HEK293 (cell line): ENCODE results near the gene ABHD12.

ENCODE experiments used
- CTCF ChIA-PET: fragments of 350-600 bp; formaldehyde crosslinking; extraction: SDS; loops from one replicate; lab custom pipeline; 2021; ENCODE audit warnings: antibody characterized with exemption; lab: Yijun Ruan, JAX
- POLR2A ChIA-PET: fragments of 300-600 bp; formaldehyde crosslinking; extraction: SDS; loops from one replicate; lab custom pipeline; 2020; ENCODE audit warnings: antibody characterized with exemption, inconsistent platforms; lab: Yijun Ruan, JAX
- H3K27ac ChIP-seq: fragments of 200-500 bp; sonication (Bioruptor generic); 2 replicates; pipeline ENCODE4 v1.5.1; 2014; ENCODE audit warnings: low read depth, low read length, control low read depth, inconsistent platforms; ENCODE audit errors: extremely low read depth
- H3K36me3 ChIP-seq, 2 experiments: fragments of 200-500 bp in 1 of 2; sonication (Bioruptor generic) in 1 of 2; 1 replicate in 1 of 2; 2 replicates in 1 of 2; pipeline ENCODE4 v1.5.1; 2014 to 2017; ENCODE audit warnings: inconsistent platforms in 2 of 2, low read length in 2 of 2; ENCODE audit not compliant: control insufficient read depth in 2 of 2, insufficient read depth in 1 of 2
- H3K4me1 ChIP-seq: fragments of 200-500 bp; sonication (Bioruptor generic); 2 replicates; pipeline ENCODE4 v1.5.1; 2014; ENCODE audit warnings: mild to moderate bottlenecking, low read length, inconsistent platforms; ENCODE audit not compliant: control insufficient read depth, insufficient read depth
- H3K4me3 ChIP-seq: 2 replicates; pipeline ENCODE4 v1.5.1; 2011; ENCODE audit warnings: low read depth, mild to moderate bottlenecking, control low read depth, low read length, moderate library complexity
- H3K9me3 ChIP-seq: fragments of 200-500 bp; sonication (Bioruptor generic); 2 replicates; pipeline ENCODE4 v1.5.1; 2014; ENCODE audit warnings: low read depth, low read length, inconsistent platforms; ENCODE audit not compliant: control insufficient read depth, insufficient read depth
- BCL11A ChIP-seq: fragments of 450-650 bp; formaldehyde crosslinking; IDR thresholded peaks from 2 replicates; pipeline ENCODE4 v1.5.1; 2016; ENCODE audit warnings: low read depth, missing biosample characterization, missing genetic modification characterization
- KLF10 ChIP-seq: fragments of 450-650 bp; IDR thresholded peaks from 2 replicates; pipeline ENCODE4 v1.5.1; 2018; ENCODE audit warnings: missing biosample characterization, mild to moderate bottlenecking, missing genetic modification characterization
- KLF16 ChIP-seq: fragments of 450-650 bp; formaldehyde crosslinking; IDR thresholded peaks from 2 replicates; pipeline ENCODE4 v1.5.1; 2017; ENCODE audit warnings: missing biosample characterization, missing genetic modification characterization
- PRDM1 ChIP-seq: fragments of 450-650 bp; formaldehyde crosslinking; IDR thresholded peaks from 2 replicates; pipeline ENCODE4; 2016; ENCODE audit warnings: missing biosample characterization, missing genetic modification characterization
- RBAK ChIP-seq: fragments of 450-650 bp; formaldehyde crosslinking; IDR thresholded peaks from 2 replicates; pipeline ENCODE4 v1.5.1; 2016; ENCODE audit warnings: missing biosample characterization, missing genetic modification characterization
- REPIN1 ChIP-seq: fragments of 450-650 bp; formaldehyde crosslinking; IDR thresholded peaks from 2 replicates; pipeline ENCODE4 v1.5.1; 2017; ENCODE audit warnings: missing biosample characterization, missing genetic modification characterization, low read depth
- ZFHX2 ChIP-seq: fragments of 450-650 bp; formaldehyde crosslinking; conservative IDR thresholded peaks from 2 replicates; pipeline ENCODE4 v1.5.1; 2016; ENCODE audit warnings: missing biosample characterization, missing genetic modification characterization
- ZNF112 ChIP-seq: fragments of 450-650 bp; formaldehyde crosslinking; IDR thresholded peaks from 2 replicates; pipeline ENCODE4 v1.5.0; 2017; ENCODE audit warnings: missing biosample characterization, missing genetic modification characterization
- ZNF140 ChIP-seq: fragments of 450-650 bp; formaldehyde crosslinking; IDR thresholded peaks from 2 replicates; pipeline ENCODE4 v1.5.1; 2016; ENCODE audit warnings: missing biosample characterization, missing genetic modification characterization
- ZNF18 ChIP-seq: fragments of 450-650 bp; formaldehyde crosslinking; IDR thresholded peaks from 2 replicates; pipeline ENCODE4 v1.5.1; 2016; ENCODE audit warnings: missing biosample characterization, missing genetic modification characterization
- ZNF2 ChIP-seq: fragments of 450-650 bp; formaldehyde crosslinking; IDR thresholded peaks from 2 replicates; pipeline ENCODE4 v1.5.1; 2016; ENCODE audit warnings: missing biosample characterization, missing genetic modification characterization
- ZNF211 ChIP-seq: fragments of 450-650 bp; formaldehyde crosslinking; IDR thresholded peaks from 2 replicates; pipeline ENCODE4 v1.5.1; 2016; ENCODE audit warnings: low read depth, missing biosample characterization, missing genetic modification characterization
- ZNF26 ChIP-seq: fragments of 450-650 bp; formaldehyde crosslinking; IDR thresholded peaks from 2 replicates; pipeline ENCODE4 v1.5.1; 2016; ENCODE audit warnings: missing biosample characterization, missing genetic modification characterization
- ZNF266 ChIP-seq: fragments of 450-650 bp; formaldehyde crosslinking; IDR thresholded peaks from 2 replicates; pipeline ENCODE4 v1.5.1; 2016; ENCODE audit warnings: missing biosample characterization, missing genetic modification characterization, low read depth
- ZNF394 ChIP-seq: fragments of 450-650 bp; formaldehyde crosslinking; IDR thresholded peaks from 2 replicates; pipeline ENCODE4 v1.5.1; 2016; ENCODE audit warnings: missing biosample characterization, missing genetic modification characterization, mild to moderate bottlenecking, moderate library complexity, borderline replicate concordance
- ZNF433 ChIP-seq: fragments of 450-650 bp; formaldehyde crosslinking; IDR thresholded peaks from 2 replicates; pipeline ENCODE4 v1.5.1; 2016; ENCODE audit warnings: missing biosample characterization, missing genetic modification characterization, low read depth
- ZNF449 ChIP-seq: fragments of 450-650 bp; formaldehyde crosslinking; IDR thresholded peaks from 2 replicates; pipeline ENCODE4 v1.5.1; 2017; ENCODE audit warnings: missing biosample characterization, mild to moderate bottlenecking, missing genetic modification characterization, moderate library complexity
- ZNF488 ChIP-seq: fragments of 450-650 bp; formaldehyde crosslinking; IDR thresholded peaks from 2 replicates; pipeline ENCODE4 v1.5.1; 2016; ENCODE audit warnings: missing biosample characterization, missing genetic modification characterization
- ZNF560 ChIP-seq: fragments of 450-650 bp; formaldehyde crosslinking; IDR thresholded peaks from 2 replicates; pipeline ENCODE4 v1.5.1; 2017; ENCODE audit warnings: missing biosample characterization, missing genetic modification characterization, borderline replicate concordance
- ZNF600 ChIP-seq: fragments of 450-650 bp; formaldehyde crosslinking; IDR thresholded peaks from 2 replicates; pipeline ENCODE4 v1.5.1; 2016; ENCODE audit warnings: missing biosample characterization, missing genetic modification characterization
- ZNF664 ChIP-seq: fragments of 450-650 bp; formaldehyde crosslinking; IDR thresholded peaks from 2 replicates; pipeline ENCODE4 v1.5.1; 2016; ENCODE audit warnings: missing biosample characterization, missing genetic modification characterization
- ZNF707 ChIP-seq: fragments of 450-650 bp; formaldehyde crosslinking; IDR thresholded peaks from 2 replicates; pipeline ENCODE4 v1.5.1; 2016; ENCODE audit warnings: missing biosample characterization, missing genetic modification characterization
- ZNF791 ChIP-seq: fragments of 450-650 bp; formaldehyde crosslinking; IDR thresholded peaks from 2 replicates; pipeline ENCODE4 v1.5.1; 2016; ENCODE audit warnings: missing biosample characterization, missing genetic modification characterization

ABHD12 gene

GRCh38 chr20:25293507-25293906, 97.1 kb downstream of the ABHD12 start:
- Histone ChIP-seq H3K4me3 (no peak overlapping the region), H3K27ac (0 out of 2 replicates have a peak overlapping the region, but pooled peaks have one; percentile 9), H3K9me3 (no peaks in the 10 kb centered on the region), H3K4me1 (no peaks in the 10 kb centered on the region), H3K36me3 (peaks cover 0 to 69% of the 10 kb centered on the region in 2 experiments; a peak in 2 of 3 replicates)
- ChIA-PET CTCF (interaction anchor here (0.7 to 1.5 kb wide), 5 partner anchors 26 to 154 kb away, joined by 3 to 10 read pairs (median 3); no protein-coding TSS in a partner anchor), POLR2A (no interaction called here)
- TF ChIP-seq ZNF266 (tag by site-specific recombination) = no peak
- 0 out of 2 replicates have a peak, but pooled peaks have one; percentile 1 for TF ChIP-seq ZNF600
- TF ChIP-seq, all 188 proteins: peak for 1

GRCh38 chr20:25292176-25292891, 98.3 kb downstream of the ABHD12 start:
- Histone ChIP-seq H3K9me3 (no peaks in the 10 kb centered on the region), H3K4me3 (no peak overlapping the region), H3K36me3 (peaks cover 0 to 72% of the 10 kb centered on the region in 2 experiments; a peak in 2 of 3 replicates), H3K4me1 (no peaks in the 10 kb centered on the region), H3K27ac (no peak overlapping the region)
- ChIA-PET POLR2A (no interaction called here), CTCF (interaction anchor here (1.5 kb wide), 1 partner anchor 106 kb away, joined by 10 read pairs; no protein-coding TSS in a partner anchor)
- TF ChIP-seq ZNF140 (tag by site-specific recombination) (no peak), PRDM1 (tag by site-specific recombination) (no peak), ZNF18 (no peak), ZNF664 (tag by site-specific recombination) (no peak)

- TF ChIP-seq KLF16 (tag by site-specific recombination) (no peak), ZNF394 (tag by site-specific recombination) (no peak), ZNF2 (tag by site-specific recombination) (no peak), BCL11A (tag by site-specific recombination) (no peak), KLF10 (tag by site-specific recombination) (no peak), REPIN1 (tag by site-specific recombination) (no peak), ZNF791 (no peak), ZFHX2 (tag by site-specific recombination) (no peak), ZNF488 (no peak), ZNF449 (tag by site-specific recombination) (no peak), ZNF433 (no peak), ZNF211 (tag by site-specific recombination) (no peak), RBAK (tag by site-specific recombination) (no peak), ZNF707 (no peak), ZNF26 (no peak), ZNF112 (tag by site-specific recombination) (no peak), ZNF560 (no peak)
- TF ChIP-seq, all 188 proteins: peak for 0
- no peak overlapping the region for H3K27ac ChIP-seq
- H3K4me1 ChIP-seq = no peaks in the 10 kb centered on the region
- H3K4me3 ChIP-seq = no peak overlapping the region
- H3K9me3 ChIP-seq = no peaks in the 10 kb centered on the region
- ChIA-PET POLR2A (no interaction called here), CTCF (no interaction called here)
- H3K36me3 ChIP-seq = peaks cover 0 to 72% of the 10 kb centered on the region in 2 experiments; a peak in 2 of 3 replicates
Measured at GRCh38 chr20:25291432-25292133, 99.1 kb downstream of the ABHD12 start.
